HepG2 (cell line): ENCODE data around the gene RBM12. TPM values are rescaled to one million over a fixed set of nuclear protein-coding genes. Genes with fewer than 3 reads are reported as not detected.

Source experiments
- CBX2 ChIP-seq, 2 experiments: fragments of 200-600 bp in 1 of 2; sonication (generic); formaldehyde crosslinking in 1 of 2; IDR thresholded peaks; 2 replicates each; pipeline versions ENCODE4 v1.7.0 to v1.8.1; 2018 to 2022; ENCODE audit warnings: low read depth in 2 of 2, low read length in 1 of 2, mild to moderate bottlenecking in 1 of 2, missing genetic modification reagents in 1 of 2
- HNRNPL ChIP-seq: fragments of 200-400 bp; formaldehyde crosslinking; IDR thresholded peaks from 2 replicates; pipeline ENCODE4 v1.6.1; 2017; ENCODE audit warnings: mild to moderate bottlenecking, low read depth, low read length
- HNRNPLL ChIP-seq: fragments of 200-400 bp; formaldehyde crosslinking; IDR thresholded peaks from 2 replicates; pipeline ENCODE4 v1.6.1; 2017; ENCODE audit warnings: mild to moderate bottlenecking, low read depth, low read length; ENCODE audit not compliant: poor library complexity, severe bottlenecking
- JUN ChIP-seq: sonication (generic); formaldehyde crosslinking; IDR thresholded peaks from 2 replicates; pipeline ENCODE4 v1.4.0; 2020; ENCODE audit warnings: mild to moderate bottlenecking, missing genetic modification reagents
- MED8 ChIP-seq: sonication (generic); formaldehyde crosslinking; IDR thresholded peaks from 2 replicates; pipeline ENCODE4 v1.8.1; 2023; ENCODE audit warnings: mild to moderate bottlenecking, missing genetic modification reagents; ENCODE audit not compliant: insufficient replicate concordance
- MEF2D ChIP-seq: sonication (generic); formaldehyde crosslinking; IDR thresholded peaks from 2 replicates; pipeline ENCODE4 v1.5.1; 2020; ENCODE audit warnings: mild to moderate bottlenecking, missing genetic modification reagents
- MIXL1 ChIP-seq: IDR thresholded peaks from 2 replicates; pipeline ENCODE4 v1.6.1; 2016
- NPAS2 ChIP-seq: sonication (generic); formaldehyde crosslinking; IDR thresholded peaks from 2 replicates; pipeline ENCODE4 v1.8.0; 2022; ENCODE audit warnings: mild to moderate bottlenecking, missing genetic modification reagents, borderline replicate concordance
- ZBTB42 ChIP-seq: sonication (generic); formaldehyde crosslinking; IDR thresholded peaks from 2 replicates; pipeline ENCODE4 v1.5.0; 2020; ENCODE audit warnings: mild to moderate bottlenecking, missing genetic modification reagents
- ZNF253 ChIP-seq: sonication (generic); formaldehyde crosslinking; IDR thresholded peaks from 2 replicates; pipeline ENCODE4 v1.8.0; 2022; ENCODE audit warnings: mild to moderate bottlenecking, missing genetic modification reagents, borderline replicate concordance
- ZNF362 ChIP-seq: sonication (generic); formaldehyde crosslinking; IDR thresholded peaks from 2 replicates; pipeline ENCODE4 v1.4.0; 2020; ENCODE audit warnings: missing genetic modification reagents, mild to moderate bottlenecking, borderline replicate concordance
- ZNF550 ChIP-seq: sonication (generic); formaldehyde crosslinking; IDR thresholded peaks from 2 replicates; pipeline ENCODE4 v1.4.0; 2020; ENCODE audit warnings: mild to moderate bottlenecking, missing genetic modification reagents, borderline replicate concordance
- ZNF746 ChIP-seq: sonication (generic); formaldehyde crosslinking; IDR thresholded peaks from 2 replicates; pipeline ENCODE4 v1.8.0; 2022; ENCODE audit warnings: mild to moderate bottlenecking, missing genetic modification reagents
- ZNF747 ChIP-seq: sonication (generic); formaldehyde crosslinking; IDR thresholded peaks from 2 replicates; pipeline ENCODE4 v1.8.1; 2023; ENCODE audit warnings: missing genetic modification reagents, mild to moderate bottlenecking, borderline replicate concordance
- ZNF776 ChIP-seq: sonication (generic); formaldehyde crosslinking; IDR thresholded peaks from 2 replicates; pipeline ENCODE4 v1.4.0; 2020; ENCODE audit warnings: mild to moderate bottlenecking, missing genetic modification reagents
- polyA plus RNA-seq, 8 experiments: library from polyadenylated mRNA; depleted of rRNA in 3 of 8; stranded (reverse) in 7 of 8; unstranded in 1 of 8; fragments of >200 nt; fragmentation: Illumina TruSeq in 4 of 8; extraction: Trizol in 4 of 8; gene quantifications; 2 replicates each; pipeline versions ENCODE4 v1.2.1 to v1.2.3, GENCODE V29; 2011 to 2016; ENCODE audit warnings: low read depth in 4 of 8, missing spikeins in 1 of 8, mixed read lengths in 1 of 8; ENCODE audit not compliant: insufficient read depth in 1 of 8
- total RNA-seq, 5 experiments: library from RNA; depleted of rRNA; stranded (reverse); fragments of >200 nt; fragmentation: Illumina TruSeq; extraction: Trizol; gene quantifications; 2 replicates each; pipeline ENCODE4 v1.2.3, GENCODE V29; 2016; ENCODE audit warnings: low read depth in 1 of 5
- TF ChIP-seq, protein P1 (sequence below): sonication (generic); formaldehyde crosslinking; IDR thresholded peaks from 2 replicates; pipeline ENCODE4 v1.5.1; 2020; ENCODE audit warnings: mild to moderate bottlenecking, missing genetic modification reagents, moderate library complexity
- TF ChIP-seq, protein P2 (sequence below): sonication (generic); formaldehyde crosslinking; IDR thresholded peaks from 2 replicates; pipeline ENCODE4 v1.4.0; 2020; ENCODE audit warnings: missing genetic modification reagents
- TF ChIP-seq, protein P3 (sequence below): sonication (generic); formaldehyde crosslinking; IDR thresholded peaks from 2 replicates; pipeline ENCODE4 v1.5.0; 2020; ENCODE audit warnings: missing genetic modification reagents
- TF ChIP-seq, protein P4 (sequence below): sonication (generic); formaldehyde crosslinking; IDR thresholded peaks from 2 replicates; pipeline ENCODE4 v1.5.1; 2020; ENCODE audit warnings: mild to moderate bottlenecking, missing genetic modification reagents, borderline replicate concordance
- TF ChIP-seq, protein P5 (sequence below): sonication (generic); formaldehyde crosslinking; IDR thresholded peaks from 2 replicates; pipeline ENCODE4 v1.5.0; 2020; ENCODE audit warnings: missing genetic modification reagents

Gene RBM12
- total and polyA plus RNA-seq, 2 of the 13 experiments (the other 11 are each of a cell fraction or from before 2014, with no cell fraction given) = 97.9 to 104 TPM

DNA sequence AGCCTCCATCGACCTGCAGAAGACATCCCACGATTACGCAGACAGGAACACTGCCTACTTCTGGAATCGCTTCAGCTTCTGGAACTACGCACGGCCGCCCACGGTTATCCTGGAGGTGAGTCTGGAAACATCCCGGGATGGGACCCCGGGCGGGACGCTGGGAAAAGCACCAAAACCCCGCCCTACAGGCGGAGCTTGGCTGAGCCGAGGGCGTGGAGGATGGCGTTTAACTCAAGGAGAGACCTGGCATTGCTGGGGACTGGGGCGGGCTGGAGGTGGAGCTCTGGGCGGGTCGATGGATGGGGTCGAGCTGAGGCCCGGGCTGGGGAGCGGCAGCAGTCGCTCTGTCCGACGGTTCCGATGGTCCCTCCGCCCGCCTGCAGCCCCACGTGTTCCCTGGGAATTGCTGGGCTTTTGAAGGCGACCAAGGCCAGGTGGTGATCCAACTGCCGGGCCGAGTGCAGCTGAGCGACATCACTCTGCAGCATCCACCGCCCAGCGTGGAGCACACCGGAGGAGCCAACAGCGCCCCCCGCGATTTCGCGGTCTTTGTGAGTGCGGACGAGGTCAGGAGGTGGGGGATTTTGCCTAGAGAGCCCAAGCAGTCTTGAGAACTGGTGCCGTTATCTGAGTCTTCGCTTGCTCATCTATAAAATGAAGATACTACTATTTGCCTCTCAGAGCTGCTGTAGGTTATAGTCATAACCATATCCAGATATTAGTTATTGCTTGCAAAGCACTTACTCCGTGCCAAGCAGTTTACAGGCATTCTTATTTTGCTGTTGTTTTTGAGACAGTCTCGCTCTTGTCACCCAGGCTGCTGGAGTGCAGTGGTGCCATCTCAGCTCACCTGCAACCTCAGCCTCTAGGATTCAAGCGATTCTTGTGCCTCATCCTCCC lies 45.3 kb downstream of the RBM12 start (continued):
- TF ChIP-seq, protein P1, sequence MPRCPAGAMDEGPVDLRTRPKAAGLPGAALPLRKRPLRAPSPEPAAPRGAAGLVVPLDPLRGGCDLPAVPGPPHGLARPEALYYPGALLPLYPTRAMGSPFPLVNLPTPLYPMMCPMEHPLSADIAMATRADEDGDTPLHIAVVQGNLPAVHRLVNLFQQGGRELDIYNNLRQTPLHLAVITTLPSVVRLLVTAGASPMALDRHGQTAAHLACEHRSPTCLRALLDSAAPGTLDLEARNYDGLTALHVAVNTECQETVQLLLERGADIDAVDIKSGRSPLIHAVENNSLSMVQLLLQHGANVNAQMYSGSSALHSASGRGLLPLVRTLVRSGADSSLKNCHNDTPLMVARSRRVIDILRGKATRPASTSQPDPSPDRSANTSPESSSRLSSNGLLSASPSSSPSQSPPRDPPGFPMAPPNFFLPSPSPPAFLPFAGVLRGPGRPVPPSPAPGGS (CRISPR knock-in tag) = peak; percentile 95
- TF ChIP-seq JUN (CRISPR knock-in tag) (peak; percentile 83), MED8 (CRISPR knock-in tag) (no peak), ZNF747 (peak; percentile 68; the same call in 1 of the 2 replicates), HNRNPL (0 out of 2 replicates have a peak, but pooled peaks have one; percentile 31), MEF2D (CRISPR knock-in tag) (peak; percentile 87; the same call in 1 of the 2 replicates), ZNF550 (no peak; the same call in 1 of the 2 replicates), HNRNPLL (peak; percentile 83), CBX2 (IDR thresholded peaks at IDR 0.05; ENCODE audit: low read depth, low read length) (no peak), CBX2 (CRISPR knock-in tag; IDR thresholded peaks at IDR 0.05; ENCODE audit: low read depth) (no peak), ZNF746 (CRISPR knock-in tag) (peak; percentile 91), ZNF253 (no peak), ZNF362 (CRISPR knock-in tag) (0 out of 2 replicates have a peak, but pooled peaks have one; percentile 70), ZBTB42 (peak; percentile 86; the same call in 1 of the 2 replicates), NPAS2 (CRISPR knock-in tag) (no peak), MIXL1 (CRISPR knock-in tag) (peak; percentile 66; the same call in 1 of the 2 replicates), ZNF776 (CRISPR knock-in tag) (peak; percentile 98)
- TF ChIP-seq, protein P2, sequence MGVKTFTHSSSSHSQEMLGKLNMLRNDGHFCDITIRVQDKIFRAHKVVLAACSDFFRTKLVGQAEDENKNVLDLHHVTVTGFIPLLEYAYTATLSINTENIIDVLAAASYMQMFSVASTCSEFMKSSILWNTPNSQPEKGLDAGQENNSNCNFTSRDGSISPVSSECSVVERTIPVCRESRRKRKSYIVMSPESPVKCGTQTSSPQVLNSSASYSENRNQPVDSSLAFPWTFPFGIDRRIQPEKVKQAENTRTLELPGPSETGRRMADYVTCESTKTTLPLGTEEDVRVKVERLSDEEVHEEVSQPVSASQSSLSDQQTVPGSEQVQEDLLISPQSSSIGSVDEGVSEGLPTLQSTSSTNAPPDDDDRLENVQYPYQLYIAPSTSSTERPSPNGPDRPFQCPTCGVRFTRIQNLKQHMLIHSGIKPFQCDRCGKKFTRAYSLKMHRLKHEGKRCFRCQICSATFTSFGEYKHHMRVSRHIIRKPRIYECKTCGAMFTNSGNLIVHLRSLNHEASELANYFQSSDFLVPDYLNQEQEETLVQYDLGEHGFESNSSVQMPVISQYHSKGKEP = peak; percentile 87
- TF ChIP-seq, protein P3, sequence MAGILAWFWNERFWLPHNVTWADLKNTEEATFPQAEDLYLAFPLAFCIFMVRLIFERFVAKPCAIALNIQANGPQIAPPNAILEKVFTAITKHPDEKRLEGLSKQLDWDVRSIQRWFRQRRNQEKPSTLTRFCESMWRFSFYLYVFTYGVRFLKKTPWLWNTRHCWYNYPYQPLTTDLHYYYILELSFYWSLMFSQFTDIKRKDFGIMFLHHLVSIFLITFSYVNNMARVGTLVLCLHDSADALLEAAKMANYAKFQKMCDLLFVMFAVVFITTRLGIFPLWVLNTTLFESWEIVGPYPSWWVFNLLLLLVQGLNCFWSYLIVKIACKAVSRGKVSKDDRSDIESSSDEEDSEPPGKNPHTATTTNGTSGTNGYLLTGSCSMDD (CRISPR knock-in tag) = no peak
- TF ChIP-seq, protein P4, sequence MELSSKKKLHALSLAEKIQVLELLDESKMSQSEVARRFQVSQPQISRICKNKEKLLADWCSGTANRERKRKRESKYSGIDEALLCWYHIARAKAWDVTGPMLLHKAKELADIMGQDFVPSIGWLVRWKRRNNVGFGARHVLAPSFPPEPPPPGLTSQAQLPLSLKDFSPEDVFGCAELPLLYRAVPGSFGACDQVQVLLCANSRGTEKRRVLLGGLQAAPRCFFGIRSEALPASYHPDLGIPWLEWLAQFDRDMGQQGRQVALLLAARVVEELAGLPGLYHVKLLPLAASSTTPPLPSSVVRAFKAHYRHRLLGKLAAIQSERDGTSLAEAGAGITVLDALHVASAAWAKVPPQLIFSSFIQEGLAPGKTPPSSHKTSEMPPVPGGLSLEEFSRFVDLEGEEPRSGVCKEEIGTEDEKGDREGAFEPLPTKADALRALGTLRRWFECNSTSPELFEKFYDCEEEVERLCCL (CRISPR knock-in tag) = no peak
- TF ChIP-seq, protein P5, sequence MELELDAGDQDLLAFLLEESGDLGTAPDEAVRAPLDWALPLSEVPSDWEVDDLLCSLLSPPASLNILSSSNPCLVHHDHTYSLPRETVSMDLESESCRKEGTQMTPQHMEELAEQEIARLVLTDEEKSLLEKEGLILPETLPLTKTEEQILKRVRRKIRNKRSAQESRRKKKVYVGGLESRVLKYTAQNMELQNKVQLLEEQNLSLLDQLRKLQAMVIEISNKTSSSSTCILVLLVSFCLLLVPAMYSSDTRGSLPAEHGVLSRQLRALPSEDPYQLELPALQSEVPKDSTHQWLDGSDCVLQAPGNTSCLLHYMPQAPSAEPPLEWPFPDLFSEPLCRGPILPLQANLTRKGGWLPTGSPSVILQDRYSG (CRISPR knock-in tag) = no peak
